ENCODE results near the gene ACAP2.

Gene ACAP2

GRCh38 chr3:195263925-195264600 is 178.8 kb downstream of the ACAP2 start:
- peaks cover 13% of the 10 kb centered on the region for H3K4me1 ChIP-seq (ENCODE audit: insufficient read depth, low read length)
- no peaks in the 10 kb centered on the region for H3K27me3 ChIP-seq (ENCODE audit: control insufficient read depth in 1 of 2, insufficient read depth in 2 of 2, low read length in 2 of 2)
- no peaks in the 10 kb centered on the region for H3K9me3 ChIP-seq (ENCODE audit: low read length)
- peaks cover 6% of the 10 kb centered on the region for H3K36me3 ChIP-seq (ENCODE audit: insufficient read depth, low read length)
- no peak overlapping the region for H3K4me3 ChIP-seq (ENCODE audit: low read depth in 1 of 2, low read length in 2 of 2)
- H3K27ac ChIP-seq (ENCODE audit: low read depth, low read length), result no peak overlapping the region
- no peak overlapping the region for H3K9ac ChIP-seq (ENCODE audit: low read length)

GRCh38 chr3:195263193-195263924 is 179.5 kb downstream of the ACAP2 start:
- no peak overlapping the region for H3K27ac ChIP-seq (ENCODE audit: low read depth, low read length)
- H3K36me3 ChIP-seq (ENCODE audit: insufficient read depth, low read length), result peaks cover 6% of the 10 kb centered on the region
- no peaks in the 10 kb centered on the region for H3K27me3 ChIP-seq (ENCODE audit: control insufficient read depth in 1 of 2, insufficient read depth in 2 of 2, low read length in 2 of 2)
- peaks cover 15% of the 10 kb centered on the region for H3K4me1 ChIP-seq (ENCODE audit: insufficient read depth, low read length)
- no peak overlapping the region for H3K4me3 ChIP-seq (ENCODE audit: low read depth in 1 of 2, low read length in 2 of 2)
- no peak overlapping the region for H3K9ac ChIP-seq (ENCODE audit: low read length)
- no peaks in the 10 kb centered on the region for H3K9me3 ChIP-seq (ENCODE audit: low read length)

GRCh38 chr3:195261925-195262324 is 180.9 kb downstream of the ACAP2 start:
- peaks cover 30% of the 10 kb centered on the region for H3K4me1 ChIP-seq (ENCODE audit: insufficient read depth, low read length)
- no peak overlapping the region for H3K4me3 ChIP-seq (ENCODE audit: low read depth in 1 of 2, low read length in 2 of 2)
- H3K9me3 ChIP-seq (ENCODE audit: low read length), result no peaks in the 10 kb centered on the region
- H3K36me3 ChIP-seq (ENCODE audit: insufficient read depth, low read length), result peaks cover 5% of the 10 kb centered on the region
- no peaks in the 10 kb centered on the region for H3K27me3 ChIP-seq (ENCODE audit: control insufficient read depth in 1 of 2, insufficient read depth in 2 of 2, low read length in 2 of 2)
- no peak overlapping the region for H3K27ac ChIP-seq (ENCODE audit: low read depth, low read length)
- no peak overlapping the region for H3K9ac ChIP-seq (ENCODE audit: low read length)

GRCh38 chr3:195260280-195260905 is 182.4 kb downstream of the ACAP2 start:
- H3K36me3 ChIP-seq (ENCODE audit: insufficient read depth, low read length), result no peaks in the 10 kb centered on the region

GRCh38 chr3:195259475-195260279 is 183.1 kb downstream of the ACAP2 start:
- H3K9ac ChIP-seq (ENCODE audit: low read length), result peak overlapping the region; percentile 40
- peak overlapping the region; percentile 44 to 54 for H3K4me3 ChIP-seq (ENCODE audit: low read depth in 1 of 2, low read length in 2 of 2)
- H3K9me3 ChIP-seq (ENCODE audit: low read length), result no peaks in the 10 kb centered on the region
- H3K4me1 ChIP-seq (ENCODE audit: insufficient read depth, low read length), result peaks cover 30% of the 10 kb centered on the region
- no peaks in the 10 kb centered on the region for H3K36me3 ChIP-seq (ENCODE audit: insufficient read depth, low read length)
- peak overlapping the region; percentile 97 for H3K27ac ChIP-seq (ENCODE audit: low read depth, low read length)
- no peaks in the 10 kb centered on the region for H3K27me3 ChIP-seq (ENCODE audit: control insufficient read depth in 1 of 2, insufficient read depth in 2 of 2, low read length in 2 of 2)

More at GRCh38 chr3:195260280-195260905, 182.4 kb downstream of the ACAP2 start:
- Histone ChIP-seq H3K4me1 (ENCODE audit: insufficient read depth, low read length) (peaks cover 30% of the 10 kb centered on the region), H3K27ac (ENCODE audit: low read depth, low read length) (peak overlapping the region; percentile 97), H3K4me3 (ENCODE audit: low read depth in 1 of 2, low read length in 2 of 2) (peak overlapping the region; percentile 54 to 66), H3K9me3 (ENCODE audit: low read length) (no peaks in the 10 kb centered on the region), H3K9ac (ENCODE audit: low read length) (peak overlapping the region; percentile 74), H3K27me3 (ENCODE audit: control insufficient read depth in 1 of 2, insufficient read depth in 2 of 2, low read length in 2 of 2) (no peaks in the 10 kb centered on the region)

- no peaks in the 10 kb centered on the region for H3K27me3 ChIP-seq (ENCODE audit: control insufficient read depth in 1 of 2, insufficient read depth in 2 of 2, low read length in 2 of 2)
- H3K9ac ChIP-seq (ENCODE audit: low read length), result peak overlapping the region; percentile 40
- H3K4me1 ChIP-seq (ENCODE audit: insufficient read depth, low read length), result peaks cover 31% of the 10 kb centered on the region
- peak overlapping the region; percentile 97 for H3K27ac ChIP-seq (ENCODE audit: low read depth, low read length)
- H3K4me3 ChIP-seq (ENCODE audit: low read depth in 1 of 2, low read length in 2 of 2), result peak overlapping the region; percentile 14 to 44
- no peaks in the 10 kb centered on the region for H3K36me3 ChIP-seq (ENCODE audit: insufficient read depth, low read length)
- no peaks in the 10 kb centered on the region for H3K9me3 ChIP-seq (ENCODE audit: low read length)
Observed at GRCh38 chr3:195259154-195259474, 183.7 kb downstream of the ACAP2 start.

- peak overlapping the region in 1 of 2 donors; percentile 14 for H3K4me3 ChIP-seq (ENCODE audit: low read depth in 1 of 2, low read length in 2 of 2)
- H3K4me1 ChIP-seq (ENCODE audit: insufficient read depth, low read length), result peaks cover 36% of the 10 kb centered on the region
- peak overlapping the region; percentile 40 for H3K9ac ChIP-seq (ENCODE audit: low read length)
- no peaks in the 10 kb centered on the region for H3K27me3 ChIP-seq (ENCODE audit: control insufficient read depth in 1 of 2, insufficient read depth in 2 of 2, low read length in 2 of 2)
- H3K27ac ChIP-seq (ENCODE audit: low read depth, low read length), result peak overlapping the region; percentile 97
- no peaks in the 10 kb centered on the region for H3K9me3 ChIP-seq (ENCODE audit: low read length)
- no peaks in the 10 kb centered on the region for H3K36me3 ChIP-seq (ENCODE audit: insufficient read depth, low read length)
Observed at GRCh38 chr3:195258449-195259153, 184.2 kb downstream of the ACAP2 start.

GRCh38 chr3:195257454-195258448 is 185.1 kb downstream of the ACAP2 start:
- Histone ChIP-seq H3K9me3 (ENCODE audit: low read length) (no peaks in the 10 kb centered on the region), H3K4me1 (ENCODE audit: insufficient read depth, low read length) (peaks cover 42% of the 10 kb centered on the region), H3K4me3 (ENCODE audit: low read depth in 1 of 2, low read length in 2 of 2) (peak overlapping the region in 1 of 2 donors; percentile 2), H3K9ac (ENCODE audit: low read length) (peak overlapping the region; percentile 40), H3K27me3 (ENCODE audit: control insufficient read depth in 1 of 2, insufficient read depth in 2 of 2, low read length in 2 of 2) (no peaks in the 10 kb centered on the region), H3K27ac (ENCODE audit: low read depth, low read length) (peak overlapping the region; percentile 97), H3K36me3 (ENCODE audit: insufficient read depth, low read length) (no peaks in the 10 kb centered on the region)

- H3K27me3 ChIP-seq (ENCODE audit: control insufficient read depth in 1 of 2, insufficient read depth in 2 of 2, low read length in 2 of 2), result no peaks in the 10 kb centered on the region
- no peaks in the 10 kb centered on the region for H3K36me3 ChIP-seq (ENCODE audit: insufficient read depth, low read length)
- peak overlapping the region; percentile 97 for H3K27ac ChIP-seq (ENCODE audit: low read depth, low read length)
- no peaks in the 10 kb centered on the region for H3K9me3 ChIP-seq (ENCODE audit: low read length)
- no peak overlapping the region for H3K9ac ChIP-seq (ENCODE audit: low read length)
- H3K4me3 ChIP-seq (ENCODE audit: low read depth in 1 of 2, low read length in 2 of 2), result no peak overlapping the region
- peaks cover 42% of the 10 kb centered on the region for H3K4me1 ChIP-seq (ENCODE audit: insufficient read depth, low read length)
Observed at GRCh38 chr3:195256639-195257453, 186.0 kb downstream of the ACAP2 start.

Data from muscle layer of colon (tissue), 2 donors.